BJ (cell line): Measurements from ENCODE around the gene MID1. TPM values are rescaled to one million over a fixed set of nuclear protein-coding genes. Genes with fewer than 3 reads are reported as not detected.
"Not testable (repeated sequence)": the region's sequence is repeated elsewhere in the genome, so short reads cannot be mapped to it uniquely, and the experiment has no call there.

Source experiments
- CTCF ChIA-PET: fragments of 350-600 bp; formaldehyde crosslinking; extraction: SDS; loops from one replicate; lab custom pipeline; 2021; ENCODE audit warnings: antibody characterized with exemption, inconsistent platforms; lab: Yijun Ruan, JAX
- POLR2A ChIA-PET: fragments of 300-600 bp; sonication (Branson Sonifier 250); formaldehyde crosslinking; extraction: SDS; loops from one replicate; lab custom pipeline; 2021; ENCODE audit warnings: antibody characterized with exemption; lab: Charles Lee
- DNase-seq: peaks from one replicate; pipeline ENCODE4 v3.0.0-alpha.2; 2011; ENCODE audit warnings: low read depth
- H3K27me3 ChIP-seq: 2 replicates; pipeline ENCODE4 v1.6.0; 2011; ENCODE audit warnings: low read length; ENCODE audit not compliant: control insufficient read depth, insufficient read depth
- H3K36me3 ChIP-seq: 2 replicates; pipeline ENCODE4 v1.5.1; 2011; ENCODE audit warnings: low read length; ENCODE audit not compliant: control insufficient read depth, insufficient read depth
- H3K4me3 ChIP-seq: 2 replicates; pipeline ENCODE4 v1.5.1; 2011; ENCODE audit warnings: low read depth, mild to moderate bottlenecking, control low read depth, low read length
- CTCF ChIP-seq: IDR thresholded peaks from 2 replicates; pipeline ENCODE4 v1.5.1; 2011; ENCODE audit warnings: low read depth, mild to moderate bottlenecking, control low read depth, inconsistent platforms, low read length, moderate library complexity; ENCODE audit not compliant: insufficient read depth
- polyA plus RNA-seq: library from polyadenylated mRNA; depleted of rRNA; stranded (reverse); fragments of >200 nt; gene quantifications from 2 replicates; pipeline ENCODE4 v1.2.3, GENCODE V29; 2011

MID1 gene
- polyA plus RNA-seq, 1 experiment: 42.6 TPM

GRCh38 chrX:10600479-10600878, 19.9 kb downstream of the MID1 start:
- no peak for DNase-seq
- no peak overlapping the region for H3K4me3 ChIP-seq
- ChIA-PET POLR2A (no interaction called here), CTCF (no interaction called here)
- no peaks in the 10 kb centered on the region for H3K36me3 ChIP-seq
- TF ChIP-seq CTCF: no peak
- no peaks in the 10 kb centered on the region for H3K27me3 ChIP-seq

DNA sequence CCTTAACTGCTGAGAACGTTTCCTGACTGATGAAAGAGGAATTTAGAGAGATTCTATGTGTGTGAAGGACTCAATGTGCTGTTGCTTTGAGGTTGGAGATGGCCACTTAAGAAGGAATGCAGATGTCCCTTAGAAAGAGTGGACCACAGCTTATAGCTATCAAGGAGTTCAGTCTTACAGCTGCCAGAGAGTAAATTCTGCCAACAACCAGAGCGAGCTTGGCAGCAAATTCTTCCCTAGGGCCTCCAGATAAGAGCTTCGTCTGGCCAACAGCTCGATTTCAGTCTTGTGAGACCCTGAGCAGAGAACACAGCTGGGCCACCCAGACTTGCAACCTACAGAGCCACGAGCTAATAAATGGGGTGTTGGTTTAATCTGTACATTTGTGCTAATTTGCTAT, 21.8 kb downstream of the MID1 start:
- TF ChIP-seq CTCF: no peak
- POLR2A ChIA-PET: no interaction called here
- Histone ChIP-seq H3K36me3 (no peaks in the 10 kb centered on the region), H3K4me3 (no peak overlapping the region), H3K27me3 (no peaks in the 10 kb centered on the region)
- CTCF ChIA-PET: interaction anchor here (0.5 to 1.3 kb wide), 8 partner anchors 18 to 408 kb away, joined by 3 read pairs; no protein-coding TSS in a partner anchor
- DNase-seq: no peak

DNA sequence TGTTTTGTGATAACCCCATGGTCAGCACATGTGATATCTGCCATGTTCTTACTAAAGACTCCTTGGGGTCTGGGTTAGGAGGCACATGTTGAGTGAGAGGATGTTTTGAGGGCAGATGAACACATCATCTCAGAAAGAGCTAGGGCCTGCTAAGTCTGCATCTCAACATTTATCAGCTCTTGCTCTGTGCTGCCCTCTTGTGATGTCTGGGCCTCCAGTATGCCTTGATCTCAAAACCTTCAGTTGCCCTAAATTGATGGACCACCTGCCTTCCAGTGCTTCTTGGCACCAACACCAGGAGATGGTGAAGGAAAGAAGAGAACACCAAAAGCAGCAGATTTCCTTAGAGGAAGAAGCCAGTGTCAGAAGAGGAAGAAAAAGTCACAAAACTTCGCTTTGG, 22.5 kb downstream of the MID1 start:
- POLR2A ChIA-PET: no interaction called here
- CTCF ChIA-PET: interaction anchor here (0.9 to 1.3 kb wide), 5 partner anchors 18 to 408 kb away, joined by 3 to 4 read pairs (median 3); no protein-coding TSS in a partner anchor
- DNase-seq: no peak
- Histone ChIP-seq H3K36me3 (no peaks in the 10 kb centered on the region), H3K27me3 (no peaks in the 10 kb centered on the region), H3K4me3 (no peak overlapping the region)
- peak; percentile 49 for TF ChIP-seq CTCF

DNA sequence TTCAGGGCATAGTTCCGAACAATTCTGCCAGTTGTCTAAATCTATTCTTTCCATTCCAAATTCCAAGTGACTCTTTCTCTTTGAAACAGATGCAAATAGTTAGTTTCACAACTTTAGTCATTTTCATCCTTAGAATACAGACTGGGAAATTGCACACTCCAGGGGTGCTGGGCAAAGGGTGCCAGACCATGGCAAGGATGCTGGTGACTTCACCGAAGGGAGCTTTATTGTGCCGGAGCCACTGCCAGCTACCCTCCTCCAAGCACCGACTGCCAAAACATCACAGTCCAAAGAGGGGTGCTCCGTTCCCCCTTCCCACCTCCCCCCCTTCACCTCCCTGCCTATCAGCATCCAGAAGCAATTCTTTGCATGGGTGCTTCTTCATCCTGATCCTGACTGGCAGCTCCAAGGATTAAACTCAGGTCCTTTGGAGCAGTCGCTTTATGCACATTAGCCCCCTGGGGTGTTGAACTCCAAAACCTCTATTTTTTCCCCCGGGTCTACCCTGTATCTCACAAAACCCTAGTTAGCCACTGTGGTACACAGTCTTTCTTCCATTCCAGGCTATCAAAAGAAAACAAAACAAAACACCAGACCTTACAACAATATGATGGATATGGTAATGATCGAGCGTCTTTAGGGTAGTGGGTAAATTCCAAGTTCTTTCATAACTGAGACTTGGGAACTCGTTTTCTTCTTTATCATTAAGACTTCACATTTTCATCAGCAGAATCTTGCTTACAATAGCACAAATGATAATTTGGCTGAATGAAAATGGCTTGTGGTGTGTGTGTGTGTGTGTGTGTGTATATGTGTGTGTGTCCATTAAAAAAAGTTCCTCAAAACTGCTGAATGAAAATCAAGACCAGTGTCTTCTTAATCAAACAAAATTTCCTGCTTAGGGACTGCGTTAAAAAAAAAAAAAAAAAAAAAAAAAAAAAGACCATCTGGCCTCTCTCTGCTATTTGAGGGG, 28.7 kb downstream of the MID1 start:
- Histone ChIP-seq H3K36me3 (no peaks in the 10 kb centered on the region), H3K27me3 (no peaks in the 10 kb centered on the region), H3K4me3 (no peak overlapping the region)
- CTCF ChIA-PET: interaction anchor here (0.9 kb wide), 1 partner anchor 13 kb away, joined by 3 read pairs; no protein-coding TSS in a partner anchor
- no peak for DNase-seq
- POLR2A ChIA-PET: no interaction called here
- no peak for TF ChIP-seq CTCF

GRCh38 chrX:10589787-10590186, 30.6 kb downstream of the MID1 start:
- CTCF ChIA-PET, DNase-seq, H3K4me3 ChIP-seq, POLR2A ChIA-PET, H3K27me3 ChIP-seq, H3K36me3 ChIP-seq: not testable (repeated sequence)
